Body of pancreas (tissue), 4 donors: Measurements from ENCODE around the gene CCDC150. TPM values are rescaled to one million over a fixed set of nuclear protein-coding genes. Genes with fewer than 3 reads are reported as not detected.

Experiments
- ATAC-seq: fragments of 150-250 bp; one replicate; pipeline ENCODE4 v1.9.1; 2016
- DNase-seq, 4 donors: peaks; one replicate each; pipeline ENCODE4 v3.0.0-alpha.2; 2019
- H3K27ac ChIP-seq, 4 donors: fragments of 200-600 bp; sonication (generic); 1 replicate in 3 of 4; 2 replicates in 1 of 4; pipeline versions ENCODE4 v1.5.1 to v1.6.1; 2016 to 2019; ENCODE audit warnings: mild to moderate bottlenecking in 1 of 4, mixed read lengths in 1 of 4, moderate library complexity in 1 of 4
- H3K27me3 ChIP-seq, 2 donors: fragments of 200-600 bp; sonication (generic); one replicate each; pipeline ENCODE4 v1.6.0; 2016; ENCODE audit warnings: mild to moderate bottlenecking in 1 of 2
- H3K36me3 ChIP-seq, 2 donors: fragments of 200-600 bp; sonication (generic); replicated peaks in 1 of 2; 2 replicates each; pipeline ENCODE4 v1.5.1; 2016; ENCODE audit warnings: low read depth in 2 of 2; ENCODE audit not compliant: insufficient read depth in 1 of 2
- H3K4me1 ChIP-seq: fragments of 200-600 bp; sonication (generic); one replicate; pipeline ENCODE4 v1.6.0; 2016
- H3K4me3 ChIP-seq, 2 donors: fragments of 200-600 bp; sonication (generic); 1 replicate in 1 of 2; 2 replicates in 1 of 2; pipeline ENCODE4 v1.5.1; 2016 to 2019
- H3K9me3 ChIP-seq, 3 donors: fragments of 200-600 bp; sonication (generic); 1 replicate in 2 of 3; 2 replicates in 1 of 3; pipeline ENCODE4 v1.5.1; 2016
- POLR2A ChIP-seq, 3 donors: fragments of 450-650 bp; IDR thresholded peaks; one replicate each; pipeline ENCODE4 v1.6.1; 2016; ENCODE audit warnings: antibody characterized with exemption in 3 of 3, mild to moderate bottlenecking in 2 of 3
- WGBS, 2 donors: methylation state at CpG; one replicate each; pipeline ENCODE4 v1.1.5; 2017; 5-methylcytosine and 5-hydroxymethylcytosine counted together
- intact Hi-C: fragments of 100-400 bp; cut with DNase I; formaldehyde crosslinking; loops from one replicate; pipeline ENCODE4 v1.15.1; 2023
- total RNA-seq, 2 donors: library from RNA; depleted of rRNA; stranded (reverse); fragments of >200 nt; gene quantifications; one replicate each; pipeline ENCODE4 v1.1.0, GENCODE V29; 2016
- TF ChIP-seq, protein P1 (sequence below), 7 experiments: fragments of 450-650 bp in 4 of 7; fragments of 200-600 bp in 3 of 7; sonication (generic) in 3 of 7; IDR thresholded peaks; one replicate each; pipeline ENCODE4 v1.5.1; 2016 to 2019; ENCODE audit warnings: antibody characterized with exemption in 7 of 7

CCDC150 gene
- total RNA-seq, 2 donors from 2014 or later: 2.6 TPM; not detected in 1

- 27 to 41% methylated on average over 1 of the region's 1 CpG for WGBS, 2 donors
- TF ChIP-seq, protein P1, sequence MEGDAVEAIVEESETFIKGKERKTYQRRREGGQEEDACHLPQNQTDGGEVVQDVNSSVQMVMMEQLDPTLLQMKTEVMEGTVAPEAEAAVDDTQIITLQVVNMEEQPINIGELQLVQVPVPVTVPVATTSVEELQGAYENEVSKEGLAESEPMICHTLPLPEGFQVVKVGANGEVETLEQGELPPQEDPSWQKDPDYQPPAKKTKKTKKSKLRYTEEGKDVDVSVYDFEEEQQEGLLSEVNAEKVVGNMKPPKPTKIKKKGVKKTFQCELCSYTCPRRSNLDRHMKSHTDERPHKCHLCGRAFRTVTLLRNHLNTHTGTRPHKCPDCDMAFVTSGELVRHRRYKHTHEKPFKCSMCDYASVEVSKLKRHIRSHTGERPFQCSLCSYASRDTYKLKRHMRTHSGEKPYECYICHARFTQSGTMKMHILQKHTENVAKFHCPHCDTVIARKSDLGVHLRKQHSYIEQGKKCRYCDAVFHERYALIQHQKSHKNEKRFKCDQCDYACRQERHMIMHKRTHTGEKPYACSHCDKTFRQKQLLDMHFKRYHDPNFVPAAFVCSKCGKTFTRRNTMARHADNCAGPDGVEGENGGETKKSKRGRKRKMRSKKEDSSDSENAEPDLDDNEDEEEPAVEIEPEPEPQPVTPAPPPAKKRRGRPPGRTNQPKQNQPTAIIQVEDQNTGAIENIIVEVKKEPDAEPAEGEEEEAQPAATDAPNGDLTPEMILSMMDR (IDR thresholded peaks at IDR 0.05): no peak
- no peak for TF ChIP-seq POLR2A (IDR thresholded peaks at IDR 0.05)
- no peak for ATAC-seq
- H3K4me3 ChIP-seq: no peak overlapping the region
- H3K9me3 ChIP-seq: peaks cover 0 to 20% (median 0%) of the 10 kb centered on the region in 3 donors
- H3K27ac ChIP-seq: no peak overlapping the region
- no peak for DNase-seq
- no peaks in the 10 kb centered on the region for H3K36me3 ChIP-seq
- H3K27me3 ChIP-seq: no peaks in the 10 kb centered on the region
- intact Hi-C loops: no loop called here
- H3K4me1 ChIP-seq: no peaks in the 10 kb centered on the region
Measured at GRCh38 chr2:196655761-196656160, 16.2 kb downstream of the CCDC150 start.

DNA sequence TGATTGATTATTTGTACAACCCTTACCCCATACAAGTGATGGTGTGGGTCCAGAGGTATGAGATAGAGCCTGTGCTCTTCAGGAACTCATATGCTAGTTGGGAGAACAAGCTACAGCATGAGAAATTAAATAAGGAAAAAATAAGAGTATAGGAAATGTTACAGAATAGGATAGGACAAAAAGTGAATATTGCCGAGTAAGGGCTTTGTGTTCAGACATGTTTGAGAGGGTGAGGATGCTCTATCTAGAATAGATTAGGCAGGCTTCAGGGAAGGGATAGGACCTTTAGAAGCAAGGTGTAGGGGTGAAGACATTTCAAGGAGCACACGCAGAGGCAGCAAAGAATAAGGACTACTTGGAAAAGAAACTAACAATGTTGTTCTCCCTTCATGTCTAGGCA is 17.8 kb downstream of the CCDC150 start:
- H3K27me3 ChIP-seq: no peaks in the 10 kb centered on the region
- intact Hi-C loops: no loop called here
- 85 to 90% methylated on average over 2 of the region's 2 CpGs for WGBS, 2 donors
- DNase-seq (no peak), ATAC-seq (no peak)
- no peak overlapping the region for H3K4me3 ChIP-seq
- H3K27ac ChIP-seq: no peak overlapping the region
- no peak for TF ChIP-seq POLR2A (IDR thresholded peaks at IDR 0.05)
- TF ChIP-seq, protein P1 (IDR thresholded peaks at IDR 0.05): no peak
- H3K36me3 ChIP-seq: no peaks in the 10 kb centered on the region
- peaks cover 0 to 6% (median 0%) of the 10 kb centered on the region in 3 donors for H3K9me3 ChIP-seq
- no peaks in the 10 kb centered on the region for H3K4me1 ChIP-seq

DNA sequence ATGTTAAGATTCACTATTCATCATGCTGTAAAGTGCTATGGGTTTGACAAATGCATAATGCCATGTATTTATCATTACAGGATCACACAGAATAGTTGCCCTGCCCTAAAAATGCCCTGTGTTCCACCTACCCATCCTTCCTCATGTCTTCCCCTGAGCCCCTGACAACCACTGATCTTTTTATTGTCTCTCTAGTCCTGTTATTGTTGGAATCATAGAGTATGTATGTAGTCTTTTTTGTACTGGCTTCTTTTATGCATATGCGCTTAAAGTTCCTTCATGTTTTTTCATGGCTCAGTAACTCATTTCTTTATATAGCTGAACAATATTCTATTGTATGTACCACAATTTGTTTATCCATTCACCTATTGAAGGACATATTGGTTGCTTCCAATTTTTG is 20.3 kb downstream of the CCDC150 start:
- 95 to 100% methylated on average over 1 of the region's 1 CpG for WGBS, 2 donors
- Histone ChIP-seq H3K9me3 (no peaks in the 10 kb centered on the region), H3K4me3 (no peak overlapping the region), H3K27ac (no peak overlapping the region), H3K27me3 (no peaks in the 10 kb centered on the region), H3K4me1 (no peaks in the 10 kb centered on the region), H3K36me3 (no peaks in the 10 kb centered on the region)
- intact Hi-C loops: no loop called here
- TF ChIP-seq POLR2A (IDR thresholded peaks at IDR 0.05): no peak
- TF ChIP-seq, protein P1 (IDR thresholded peaks at IDR 0.05): no peak
- DNase-seq (no peak), ATAC-seq (no peak)

DNA sequence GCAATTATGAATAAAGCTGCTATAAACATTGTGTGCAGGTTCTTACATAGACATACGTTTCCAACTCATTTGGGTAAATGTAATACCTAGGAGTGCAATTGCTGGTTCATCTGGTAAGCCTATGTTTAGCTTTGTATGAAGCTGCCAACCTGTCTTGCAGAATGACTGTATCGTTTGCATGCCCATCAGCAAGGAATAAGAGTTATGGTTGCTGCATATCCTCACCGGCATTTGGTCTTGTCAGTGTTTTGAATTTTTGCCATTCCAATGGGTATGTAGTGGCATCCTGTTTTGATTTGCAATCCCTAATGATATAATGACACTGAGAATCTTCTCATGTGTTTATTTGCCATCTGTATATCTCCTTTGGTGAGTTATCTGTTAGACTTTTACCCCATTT is 20.7 kb downstream of the CCDC150 start:
- no peak for DNase-seq
- TF ChIP-seq POLR2A (IDR thresholded peaks at IDR 0.05): no peak
- TF ChIP-seq, protein P1 (IDR thresholded peaks at IDR 0.05): no peak
- intact Hi-C loops: no loop called here
- no peak overlapping the region for H3K27ac ChIP-seq
- H3K9me3 ChIP-seq: no peaks in the 10 kb centered on the region
- WGBS, 2 donors: 83 to 84% methylated on average over 3 of the region's 3 CpGs
- no peak overlapping the region for H3K4me3 ChIP-seq
- H3K4me1 ChIP-seq: no peaks in the 10 kb centered on the region
- no peak for ATAC-seq
- no peaks in the 10 kb centered on the region for H3K36me3 ChIP-seq
- no peaks in the 10 kb centered on the region for H3K27me3 ChIP-seq

DNA sequence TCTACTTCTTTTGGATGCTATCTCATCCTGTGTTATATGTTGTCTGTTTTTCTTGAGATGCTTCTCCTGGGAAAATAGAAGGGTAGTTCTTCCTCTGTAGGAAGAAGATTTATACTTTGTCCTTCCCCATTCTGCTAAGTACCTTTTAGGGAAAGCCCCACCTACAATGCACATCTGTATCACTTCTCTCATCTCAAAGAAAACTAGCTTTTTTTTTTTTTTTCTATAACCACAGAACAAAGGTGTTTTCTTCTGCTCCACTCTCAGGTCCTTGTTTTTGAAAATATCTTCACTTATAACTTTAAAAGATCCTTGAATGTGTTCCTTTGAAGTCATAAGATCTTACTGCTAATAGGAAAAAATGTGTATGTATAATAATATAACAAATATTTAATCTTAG is 30.8 kb downstream of the CCDC150 start:
- H3K27me3 ChIP-seq: no peaks in the 10 kb centered on the region
- no peaks in the 10 kb centered on the region for H3K9me3 ChIP-seq
- no peaks in the 10 kb centered on the region for H3K4me1 ChIP-seq
- TF ChIP-seq POLR2A (IDR thresholded peaks at IDR 0.05): no peak
- TF ChIP-seq, protein P1 (IDR thresholded peaks at IDR 0.05): no peak
- no peak for DNase-seq
- H3K27ac ChIP-seq: no peak overlapping the region
- no peak overlapping the region for H3K4me3 ChIP-seq
- intact Hi-C loops: no loop called here
- no peaks in the 10 kb centered on the region for H3K36me3 ChIP-seq
- no peak for ATAC-seq
